Central memory CD8-positive, alpha-beta T cell (primary cell): ENCODE measurements around the gene RPA3.

Experiments
- ATAC-seq: fragments of 150-1000 bp; cut with Tn5 transposase; replicated peaks from 2 replicates; pipeline ENCODE4 v1.10.0; 2022; ENCODE audit warnings: mild to moderate bottlenecking, moderate FRiP score, moderate number of reproducible peaks; ENCODE audit not compliant: poor library complexity, severe bottlenecking; ENCODE audit errors: extremely low read depth
- DNase-seq, 2 donors: peaks; one replicate each; pipeline ENCODE4 v3.0.0; 2021; ENCODE audit warnings: low spot score in 2 of 2
- H3K27ac Mint-ChIP-seq: one replicate; pipeline ENCODE4 v1.8.0; 2022; ENCODE audit warnings: low read depth, mild to moderate bottlenecking, moderate library complexity, mixed read lengths
- H3K27me3 Mint-ChIP-seq: one replicate; pipeline ENCODE4 v1.8.0; 2022; ENCODE audit warnings: mixed read lengths
- H3K36me3 Mint-ChIP-seq: one replicate; pipeline ENCODE4 v1.8.0; 2022; ENCODE audit warnings: mild to moderate bottlenecking, moderate library complexity, mixed read lengths; ENCODE audit not compliant: insufficient read depth
- H3K4me1 Mint-ChIP-seq: one replicate; pipeline ENCODE4 v1.8.0; 2022; ENCODE audit warnings: mixed read lengths
- H3K4me3 Mint-ChIP-seq: one replicate; pipeline ENCODE4 v1.8.0; 2022; ENCODE audit warnings: mild to moderate bottlenecking, moderate library complexity, mixed read lengths
- H3K9me3 Mint-ChIP-seq: one replicate; pipeline ENCODE4 v1.8.0; 2022; ENCODE audit warnings: mixed read lengths

The RPA3 gene

DNA sequence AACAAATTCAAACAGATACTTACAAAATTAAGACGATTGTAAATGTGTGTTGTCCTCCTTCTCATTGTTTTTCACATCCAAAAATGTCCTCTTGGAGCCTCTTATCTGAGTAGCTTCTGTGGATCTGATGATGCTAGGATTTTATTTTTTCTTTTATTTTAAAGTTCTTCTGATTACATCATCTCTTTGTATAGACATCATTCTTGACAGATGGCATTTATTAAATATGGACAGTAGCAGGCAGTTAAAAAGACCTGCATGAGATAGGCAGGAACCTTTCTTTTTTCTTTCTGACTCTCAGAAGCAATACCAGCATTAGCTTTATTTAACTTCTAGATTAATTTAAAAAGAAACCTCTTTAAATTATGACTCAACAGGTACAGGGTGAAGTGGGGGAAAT, at the start of gene RPA3:
TSS of gene RPA3 (minus strand) at position 116 of the 400 bp plus-strand sequence. CDS start 78,189 bp downstream, outside the sequence.
- Mint-ChIP-seq H3K27me3 (no peaks in the 10 kb centered on the region), H3K4me3 (no peak within 1 kb of the TSS), H3K27ac (peak within 1 kb of the TSS; percentile 22), H3K9me3 (no peaks in the 10 kb centered on the region), H3K4me1 (peaks cover 10% of the 10 kb centered on the region), H3K36me3 (peaks cover 2% of the 10 kb centered on the region)
- ATAC-seq (no peak), DNase-seq (no peak)

DNA sequence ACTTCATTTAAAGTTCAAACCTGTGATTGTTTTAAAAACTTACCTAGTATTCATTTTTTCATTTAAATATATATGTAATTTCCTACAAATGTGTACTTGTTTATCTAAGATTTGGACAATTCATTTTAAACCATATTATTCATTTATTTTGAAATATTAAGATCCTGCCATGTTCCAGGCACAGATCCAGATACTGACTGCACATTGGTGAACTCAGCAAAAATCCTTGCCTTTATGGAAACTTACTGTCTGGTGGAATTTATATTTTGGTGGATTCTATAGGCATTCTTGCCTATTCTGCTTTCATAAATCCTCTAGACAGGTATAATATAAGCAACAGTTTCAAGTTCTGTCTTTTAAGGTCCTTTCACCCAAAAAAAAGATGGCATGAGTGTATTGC, 48.3 kb upstream of the RPA3 start:
- no peak overlapping the region for H3K4me3 Mint-ChIP-seq

DNA sequence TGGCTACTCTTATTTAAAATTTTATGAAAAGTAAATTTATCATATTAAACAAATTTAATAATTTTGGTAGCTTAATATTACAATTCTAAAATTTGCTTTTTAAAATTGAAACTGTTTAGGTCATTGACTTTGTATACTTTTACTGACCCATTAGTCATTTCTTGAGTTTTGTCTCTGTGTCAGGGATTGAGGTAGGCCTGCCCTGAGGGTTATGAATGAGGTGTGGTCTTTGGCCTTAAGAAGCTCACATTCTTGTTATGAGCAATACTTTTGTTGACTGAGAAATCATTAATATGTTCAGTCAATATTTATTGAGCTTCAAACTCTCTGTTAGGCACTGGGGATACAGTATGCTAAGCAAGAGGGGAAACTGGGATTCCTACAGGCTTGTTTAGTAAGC, 47.0 kb upstream of the RPA3 start:
- no peak overlapping the region for H3K4me3 Mint-ChIP-seq
- H3K4me1 Mint-ChIP-seq: peaks cover 42% of the 10 kb centered on the region
- H3K27ac Mint-ChIP-seq: peak overlapping the region; percentile 54
- peaks cover 2% of the 10 kb centered on the region for H3K36me3 Mint-ChIP-seq
- DNase-seq: no peak
- no peaks in the 10 kb centered on the region for H3K27me3 Mint-ChIP-seq
- no peaks in the 10 kb centered on the region for H3K9me3 Mint-ChIP-seq
- ATAC-seq: no peak

More for the DNA sequence above, 48.3 kb upstream of the RPA3 start:
- Mint-ChIP-seq H3K9me3 (no peaks in the 10 kb centered on the region), H3K27me3 (no peaks in the 10 kb centered on the region), H3K4me1 (peaks cover 39% of the 10 kb centered on the region), H3K27ac (no peak overlapping the region), H3K36me3 (peaks cover 2% of the 10 kb centered on the region)
- DNase-seq (no peak), ATAC-seq (no peak)

DNA sequence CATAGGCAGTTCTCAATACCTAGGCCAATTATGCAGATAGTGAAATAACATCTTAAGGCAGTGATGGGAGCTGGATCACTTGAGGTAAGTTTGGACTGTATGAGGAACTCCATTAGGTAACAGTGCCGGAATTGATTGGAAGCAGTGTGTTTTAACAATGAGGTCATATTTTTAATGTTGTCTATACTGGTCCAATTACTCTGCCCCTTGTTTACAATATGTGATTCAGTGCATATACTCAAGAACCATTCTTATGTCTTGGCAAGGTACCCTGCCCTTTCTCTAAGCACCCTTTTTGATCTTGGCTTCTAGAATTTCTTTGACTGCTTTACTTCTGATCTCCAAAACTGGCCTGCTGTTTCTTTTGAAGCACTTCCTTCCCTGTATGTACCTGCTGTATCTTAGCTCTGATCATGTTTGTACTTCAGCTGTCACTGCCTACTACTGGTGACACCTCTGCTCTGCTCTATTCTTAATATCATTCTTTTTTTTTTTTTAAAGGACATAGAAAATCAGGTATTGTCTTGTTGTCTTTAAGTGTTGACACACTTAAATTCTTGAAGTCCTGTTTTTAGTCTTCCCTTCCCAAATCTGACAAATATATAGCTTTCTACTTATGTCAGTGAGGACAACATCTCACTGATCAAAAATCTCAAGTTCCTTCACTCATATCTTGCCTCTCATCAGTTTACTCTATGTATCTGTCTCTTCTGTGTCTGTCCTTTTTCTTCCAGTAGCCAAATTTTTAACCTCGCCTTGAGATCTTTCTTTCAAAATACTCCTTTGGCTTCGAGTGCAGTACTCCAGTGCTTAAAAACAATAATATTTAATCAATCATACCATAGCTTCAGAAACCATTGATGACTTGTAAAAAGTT, 46.4 kb upstream of the RPA3 start:
- DNase-seq (no peak), ATAC-seq (no peak)
- peaks cover 2% of the 10 kb centered on the region for H3K36me3 Mint-ChIP-seq
- H3K9me3 Mint-ChIP-seq: no peaks in the 10 kb centered on the region
- H3K27me3 Mint-ChIP-seq: no peaks in the 10 kb centered on the region
- H3K4me3 Mint-ChIP-seq: no peak overlapping the region
- peaks cover 40% of the 10 kb centered on the region for H3K4me1 Mint-ChIP-seq
- peak overlapping the region; percentile 54 for H3K27ac Mint-ChIP-seq

DNA sequence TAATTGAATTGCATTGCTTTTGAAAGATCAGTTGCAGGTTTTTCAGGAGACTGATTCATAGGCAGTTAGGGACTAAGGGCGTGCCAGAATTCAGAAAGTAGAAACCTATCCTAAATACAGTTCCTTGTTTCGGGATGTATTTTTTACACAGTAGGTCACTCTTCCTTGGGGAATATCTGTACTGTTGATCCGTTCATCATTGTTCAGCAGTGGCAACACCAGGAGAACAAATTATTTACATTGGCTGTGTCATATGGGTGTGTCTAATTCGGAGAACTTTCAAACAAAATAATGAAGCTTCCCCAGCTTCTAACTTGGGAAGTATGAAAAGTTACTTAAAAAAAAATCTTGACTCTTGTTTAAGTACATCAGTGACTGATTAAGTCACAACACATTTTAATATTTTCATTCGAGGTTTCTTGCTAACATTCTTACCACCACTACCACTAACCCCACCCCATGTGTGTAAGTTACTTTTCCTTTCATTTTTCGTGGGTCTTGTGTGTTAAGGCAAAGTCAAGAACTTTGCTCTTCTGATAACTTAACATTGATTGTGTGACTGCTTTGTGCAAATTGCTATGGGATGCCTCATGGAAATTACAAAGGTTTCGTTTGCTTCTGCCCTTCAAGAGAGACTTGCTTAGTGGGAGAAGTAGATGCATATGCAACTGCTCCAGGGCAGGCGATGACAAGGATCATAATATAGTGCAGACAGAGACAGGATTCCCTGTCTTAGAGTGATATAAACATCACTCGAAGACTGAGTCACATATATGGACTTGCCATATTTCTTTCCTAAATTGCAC, 43.8 kb upstream of the RPA3 start:
- H3K27me3 Mint-ChIP-seq: no peaks in the 10 kb centered on the region
- peak overlapping the region; percentile 83 for H3K27ac Mint-ChIP-seq
- H3K4me1 Mint-ChIP-seq: peaks cover 40% of the 10 kb centered on the region
- peaks cover 2% of the 10 kb centered on the region for H3K36me3 Mint-ChIP-seq
- peak overlapping the region; percentile 78 for H3K4me3 Mint-ChIP-seq
- DNase-seq: no peak
- ATAC-seq: peak; percentile 82
- no peaks in the 10 kb centered on the region for H3K9me3 Mint-ChIP-seq

DNA sequence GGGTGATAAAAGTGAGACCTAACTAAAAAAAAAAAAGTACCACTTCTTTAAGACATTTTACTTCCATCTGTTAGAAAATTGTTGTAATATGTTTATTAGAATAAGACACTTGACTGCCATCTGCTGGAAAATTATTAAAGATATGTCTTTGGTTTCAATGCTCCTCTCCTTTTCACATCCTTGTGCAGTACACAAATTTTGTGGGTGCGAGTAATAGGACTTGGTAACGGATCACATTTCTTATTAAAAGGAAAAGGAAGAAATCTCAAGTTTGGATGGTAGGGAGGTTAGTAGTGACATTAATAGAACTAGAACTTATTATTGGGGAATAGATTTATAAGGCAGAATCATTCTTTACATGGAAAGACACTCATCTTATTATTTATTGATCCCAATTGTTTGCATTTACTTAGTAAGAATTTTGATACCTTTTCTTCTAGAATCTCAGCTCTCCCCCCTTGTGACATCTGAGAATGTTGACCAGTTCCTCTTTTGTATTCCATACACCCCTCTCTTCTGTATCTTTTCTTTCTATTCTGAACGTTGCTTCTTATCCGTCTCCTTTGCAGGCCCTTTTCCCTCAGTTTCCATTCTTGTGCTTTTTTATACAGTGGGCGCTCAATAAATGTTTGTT, 43.0 kb upstream of the RPA3 start:
- H3K9me3 Mint-ChIP-seq: no peaks in the 10 kb centered on the region
- no peaks in the 10 kb centered on the region for H3K27me3 Mint-ChIP-seq
- peak; percentile 38 for ATAC-seq
- H3K36me3 Mint-ChIP-seq: peaks cover 2% of the 10 kb centered on the region
- H3K4me1 Mint-ChIP-seq: peaks cover 40% of the 10 kb centered on the region
- H3K4me3 Mint-ChIP-seq: peak overlapping the region; percentile 78
- DNase-seq: no peak
- H3K27ac Mint-ChIP-seq: peak overlapping the region; percentile 83

DNA sequence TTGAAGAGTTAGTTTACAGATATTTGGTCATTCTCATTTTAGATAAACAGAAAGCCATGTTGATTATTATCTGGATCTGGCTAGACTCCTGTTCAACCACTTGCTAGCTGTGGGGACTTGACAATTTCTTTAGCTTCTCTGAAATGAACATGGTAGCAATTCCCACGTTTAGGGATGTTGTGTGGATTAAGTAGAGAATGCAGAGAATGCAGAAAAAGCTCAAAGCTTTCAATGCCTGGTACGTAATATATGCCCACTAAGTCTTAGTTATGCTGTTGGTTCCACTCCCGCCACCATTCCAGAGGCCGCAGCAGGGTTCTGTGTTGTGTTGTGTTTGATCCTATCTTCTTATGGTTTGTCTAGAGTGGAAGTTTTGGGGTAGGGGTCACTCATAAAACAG, 39.2 kb upstream of the RPA3 start:
- ATAC-seq (no peak), DNase-seq (no peak)
- Mint-ChIP-seq H3K4me3 (no peak overlapping the region), H3K4me1 (peaks cover 26% of the 10 kb centered on the region), H3K9me3 (no peaks in the 10 kb centered on the region), H3K27ac (no peak overlapping the region), H3K27me3 (no peaks in the 10 kb centered on the region), H3K36me3 (peaks cover 2% of the 10 kb centered on the region)

DNA sequence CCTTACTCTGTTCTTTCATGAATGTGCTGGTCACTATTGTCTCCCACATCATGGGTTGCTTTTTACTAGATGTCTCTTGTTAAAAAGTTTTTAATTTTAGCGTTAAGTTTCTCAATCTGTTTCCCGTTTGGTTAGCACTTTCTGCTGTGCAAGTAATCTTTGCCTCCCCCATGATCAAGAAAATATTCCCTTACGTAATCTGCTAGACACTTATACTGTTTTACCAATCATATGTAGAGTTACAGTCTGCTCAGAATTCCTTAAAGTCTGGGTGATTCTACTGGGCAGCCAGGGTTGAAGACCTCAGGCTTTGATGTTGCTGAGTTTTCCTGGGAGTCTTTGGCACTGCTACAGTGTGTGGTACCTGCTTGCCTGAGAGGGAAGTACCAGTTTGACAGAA, 38.2 kb upstream of the RPA3 start:
- Mint-ChIP-seq H3K36me3 (no peaks in the 10 kb centered on the region), H3K4me1 (peaks cover 16% of the 10 kb centered on the region), H3K4me3 (no peak overlapping the region), H3K9me3 (no peaks in the 10 kb centered on the region), H3K27ac (no peak overlapping the region), H3K27me3 (no peaks in the 10 kb centered on the region)
- ATAC-seq (no peak), DNase-seq (no peak)

DNA sequence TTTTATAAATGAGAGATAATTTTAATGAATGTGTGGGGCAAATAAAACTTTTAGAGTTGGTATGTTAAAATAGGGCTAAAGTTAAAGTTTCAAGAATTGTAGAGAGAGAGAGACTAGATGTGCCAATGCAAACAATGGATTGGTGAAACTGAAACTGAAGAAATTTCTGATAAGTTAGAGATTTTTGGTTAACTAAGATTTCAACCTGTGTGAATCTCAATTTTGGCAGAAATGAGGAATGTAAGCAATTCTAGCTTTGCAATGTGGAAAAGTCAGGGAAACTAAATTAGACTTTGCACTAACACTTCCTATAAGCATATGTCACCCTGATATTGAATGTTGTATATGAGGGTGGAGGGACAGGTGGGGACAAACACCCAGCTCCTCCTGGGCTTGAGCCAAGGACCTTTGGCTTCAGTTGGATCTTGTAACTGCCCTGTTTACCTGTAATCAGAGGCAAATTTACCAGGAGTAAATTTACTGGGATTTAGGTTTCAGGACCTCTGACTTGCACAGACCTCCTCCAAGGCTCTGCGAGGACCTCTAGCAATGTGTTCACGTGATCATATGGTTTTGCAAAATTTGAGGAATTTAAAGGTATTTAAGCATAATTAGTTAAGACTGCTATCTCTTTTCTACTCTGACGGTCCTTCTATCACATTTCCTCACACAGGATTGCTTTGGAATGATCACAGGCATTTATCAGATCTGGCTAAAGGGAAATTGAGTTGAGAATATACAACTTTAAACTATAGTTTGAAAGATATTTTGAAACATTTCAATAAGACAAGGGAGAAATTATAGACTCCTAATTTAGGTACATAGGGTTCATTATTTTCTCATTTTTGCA, 33.1 kb upstream of the RPA3 start:
- Mint-ChIP-seq H3K27ac (no peak overlapping the region), H3K9me3 (no peaks in the 10 kb centered on the region), H3K36me3 (no peaks in the 10 kb centered on the region), H3K27me3 (no peaks in the 10 kb centered on the region), H3K4me3 (no peak overlapping the region), H3K4me1 (peaks cover 5% of the 10 kb centered on the region)
- no peak for ATAC-seq
- DNase-seq: no peak

DNA sequence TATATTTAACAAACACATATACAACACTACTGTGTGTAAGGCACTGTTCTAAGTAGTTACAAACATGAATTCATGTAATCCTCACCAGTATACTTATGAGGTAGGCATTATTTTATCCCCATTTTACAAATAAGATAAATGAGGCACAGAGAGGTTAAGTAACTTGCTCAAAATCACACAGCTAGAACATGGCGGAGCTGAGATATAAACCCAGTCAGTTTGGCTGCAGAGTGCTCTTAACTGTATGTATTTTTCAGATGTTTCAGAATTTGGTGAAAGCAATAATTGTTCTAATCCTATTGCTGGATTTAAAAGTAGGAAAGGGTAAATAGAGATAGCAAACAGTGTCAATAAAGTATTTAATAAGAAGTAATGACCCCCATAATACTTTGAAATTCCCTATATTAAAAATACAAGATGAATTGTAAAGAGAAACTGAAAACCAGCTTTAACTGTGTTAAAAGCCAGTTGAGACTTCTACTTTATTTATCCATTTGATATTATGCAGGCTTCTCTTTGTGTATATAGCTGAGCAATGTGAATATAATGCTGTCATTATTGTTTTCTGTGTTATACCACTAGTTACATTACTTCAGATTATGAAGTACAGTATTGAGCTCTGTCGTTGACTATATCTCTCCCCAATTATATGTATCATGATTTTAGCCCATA, 32.3 kb upstream of the RPA3 start:
- Mint-ChIP-seq H3K27me3 (no peaks in the 10 kb centered on the region), H3K36me3 (no peaks in the 10 kb centered on the region), H3K27ac (no peak overlapping the region), H3K4me3 (no peak overlapping the region), H3K4me1 (peaks cover 5% of the 10 kb centered on the region), H3K9me3 (no peaks in the 10 kb centered on the region)
- ATAC-seq (no peak), DNase-seq (no peak)

DNA sequence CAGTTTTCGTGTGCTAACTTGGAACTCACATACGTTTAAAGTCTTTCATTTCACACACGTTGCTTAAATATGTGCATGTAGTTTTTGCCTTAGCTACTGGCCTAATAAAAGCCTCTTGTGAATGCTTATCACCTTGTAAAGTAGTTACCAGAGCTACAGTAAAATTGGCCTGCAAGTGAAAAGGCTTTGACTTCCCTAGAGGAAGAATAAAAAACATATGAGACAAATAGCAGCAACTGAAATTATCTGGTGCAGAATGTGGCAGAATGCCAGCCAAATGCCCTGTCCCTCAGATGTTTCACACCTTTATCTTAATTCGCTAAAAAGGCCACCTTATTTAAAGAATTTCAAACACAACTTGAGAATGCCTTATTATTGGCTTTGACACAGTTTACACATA, 28.1 kb upstream of the RPA3 start:
- H3K9me3 Mint-ChIP-seq: no peaks in the 10 kb centered on the region
- ATAC-seq (no peak), DNase-seq (no peak)
- no peak overlapping the region for H3K4me3 Mint-ChIP-seq
- H3K27ac Mint-ChIP-seq: no peak overlapping the region
- H3K27me3 Mint-ChIP-seq: no peaks in the 10 kb centered on the region
- peaks cover 2% of the 10 kb centered on the region for H3K36me3 Mint-ChIP-seq
- H3K4me1 Mint-ChIP-seq: peaks cover 11% of the 10 kb centered on the region
